ENCODE measurements around the gene ZNRF3. TPM values are rescaled to one million over a fixed set of nuclear protein-coding genes. Genes with fewer than 3 reads are reported as not detected.

The ZNRF3 gene
- total RNA-seq, 4 donors from 2014 or later = 12.9 to 29.7 (median 21.9) TPM

DNA sequence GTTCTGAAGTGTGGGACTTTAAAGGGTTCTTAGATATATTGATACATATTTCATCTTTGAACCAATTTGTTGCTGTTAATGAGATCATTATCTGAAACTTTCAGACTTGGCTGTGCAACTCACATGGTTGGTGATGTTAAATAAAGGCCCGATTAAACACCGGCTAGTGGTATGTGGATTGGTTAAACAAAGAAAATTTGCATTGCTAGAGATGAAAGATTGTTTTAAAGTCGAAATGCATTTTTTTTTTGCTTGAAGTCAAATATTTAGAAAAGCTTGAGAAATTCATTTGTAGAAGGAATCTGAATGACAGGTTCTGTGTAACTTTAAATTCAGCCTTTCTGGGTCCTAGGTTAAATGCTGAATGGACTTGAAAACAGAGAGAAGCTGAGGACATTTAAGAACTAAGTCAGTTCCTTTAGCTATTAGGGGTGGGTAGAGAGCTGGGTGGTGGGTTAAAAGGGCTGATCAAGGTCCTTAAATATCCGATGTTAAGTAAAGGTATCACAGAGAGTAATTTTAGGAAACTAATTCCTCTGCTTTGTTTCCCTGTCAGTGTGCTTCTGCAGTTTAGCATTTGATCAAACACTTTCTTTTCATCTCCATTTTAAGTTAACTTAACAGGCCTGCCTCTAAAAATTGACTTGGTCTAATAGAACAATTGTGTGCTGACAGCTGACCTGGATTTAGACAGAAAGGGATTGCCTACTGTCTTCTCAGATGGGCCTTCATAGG is 4.5 kb downstream of the ZNRF3 start:
- H3K9me3 ChIP-seq = no peaks in the 10 kb centered on the region
- H3K4me3 ChIP-seq = no peak overlapping the region
- WGBS = 51% methylated on average over 4 of the region's 4 CpGs
- H3K27ac ChIP-seq (replicated peaks in 1 of 4) = no peak overlapping the region
- H3K27me3 ChIP-seq = no peaks in the 10 kb centered on the region
- DNase-seq (ENCODE audit: extremely low spot score) = no peak
- no peaks in the 10 kb centered on the region for H3K36me3 ChIP-seq
- intact Hi-C loops (cut with DNase I) = loop anchor here (10.0 kb wide), 1 partner anchor 147 kb away; no protein-coding TSS in a partner anchor
- TF ChIP-seq EP300 (IDR thresholded peaks at IDR 0.05) (no peak), POLR2A (IDR thresholded peaks at IDR 0.05; ENCODE audit: low read depth) (no peak)
- TF ChIP-seq, protein P1, sequence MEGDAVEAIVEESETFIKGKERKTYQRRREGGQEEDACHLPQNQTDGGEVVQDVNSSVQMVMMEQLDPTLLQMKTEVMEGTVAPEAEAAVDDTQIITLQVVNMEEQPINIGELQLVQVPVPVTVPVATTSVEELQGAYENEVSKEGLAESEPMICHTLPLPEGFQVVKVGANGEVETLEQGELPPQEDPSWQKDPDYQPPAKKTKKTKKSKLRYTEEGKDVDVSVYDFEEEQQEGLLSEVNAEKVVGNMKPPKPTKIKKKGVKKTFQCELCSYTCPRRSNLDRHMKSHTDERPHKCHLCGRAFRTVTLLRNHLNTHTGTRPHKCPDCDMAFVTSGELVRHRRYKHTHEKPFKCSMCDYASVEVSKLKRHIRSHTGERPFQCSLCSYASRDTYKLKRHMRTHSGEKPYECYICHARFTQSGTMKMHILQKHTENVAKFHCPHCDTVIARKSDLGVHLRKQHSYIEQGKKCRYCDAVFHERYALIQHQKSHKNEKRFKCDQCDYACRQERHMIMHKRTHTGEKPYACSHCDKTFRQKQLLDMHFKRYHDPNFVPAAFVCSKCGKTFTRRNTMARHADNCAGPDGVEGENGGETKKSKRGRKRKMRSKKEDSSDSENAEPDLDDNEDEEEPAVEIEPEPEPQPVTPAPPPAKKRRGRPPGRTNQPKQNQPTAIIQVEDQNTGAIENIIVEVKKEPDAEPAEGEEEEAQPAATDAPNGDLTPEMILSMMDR (IDR thresholded peaks at IDR 0.05) = no peak
- peaks cover 23 to 68% (median 66%) of the 10 kb centered on the region in 4 donors for H3K4me1 ChIP-seq

DNA sequence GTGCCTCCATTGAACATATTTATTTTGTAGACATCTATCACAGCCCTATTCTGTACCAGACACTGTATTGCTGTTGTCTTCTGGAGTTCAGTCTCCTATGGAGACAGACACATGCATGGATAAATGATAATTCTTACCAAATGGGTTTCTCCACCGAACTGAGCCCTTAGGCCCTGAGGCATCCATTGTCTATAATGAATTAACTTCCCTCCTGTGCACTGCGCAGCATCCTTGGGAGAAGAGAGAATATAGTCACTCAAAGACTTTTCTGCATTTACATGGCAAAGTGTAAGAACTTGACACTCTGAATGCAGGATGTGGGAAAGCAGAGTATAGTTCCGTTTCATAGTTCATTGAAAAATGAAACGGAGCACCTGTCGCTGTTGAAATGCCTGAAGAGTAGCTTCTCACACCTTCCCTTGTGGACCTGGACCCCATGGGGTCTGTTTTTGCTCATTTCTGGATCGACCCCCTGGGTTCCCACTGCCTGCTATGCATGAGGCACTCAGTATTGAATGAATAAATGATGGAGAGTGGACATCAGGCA is 6.2 kb downstream of the ZNRF3 start:
- no peaks in the 10 kb centered on the region for H3K9me3 ChIP-seq
- H3K27ac ChIP-seq (replicated peaks in 1 of 4) = no peak overlapping the region
- intact Hi-C loops (cut with DNase I) = loop anchor here (10.0 kb wide), 1 partner anchor 145 kb away; no protein-coding TSS in a partner anchor
- no peaks in the 10 kb centered on the region for H3K27me3 ChIP-seq
- H3K36me3 ChIP-seq = no peaks in the 10 kb centered on the region
- no peak for DNase-seq (ENCODE audit: extremely low spot score)
- no peak overlapping the region for H3K4me3 ChIP-seq
- TF ChIP-seq, protein P1 (IDR thresholded peaks at IDR 0.05) = no peak
- TF ChIP-seq POLR2A (IDR thresholded peaks at IDR 0.05; ENCODE audit: low read depth) (no peak), POLR2AphosphoS5 (IDR thresholded peaks at IDR 0.05) (no peak), EP300 (IDR thresholded peaks at IDR 0.05) (no peak)
- peaks cover 24 to 68% (median 61%) of the 10 kb centered on the region in 4 donors for H3K4me1 ChIP-seq
- WGBS = 87% methylated on average over 6 of the region's 6 CpGs

DNA sequence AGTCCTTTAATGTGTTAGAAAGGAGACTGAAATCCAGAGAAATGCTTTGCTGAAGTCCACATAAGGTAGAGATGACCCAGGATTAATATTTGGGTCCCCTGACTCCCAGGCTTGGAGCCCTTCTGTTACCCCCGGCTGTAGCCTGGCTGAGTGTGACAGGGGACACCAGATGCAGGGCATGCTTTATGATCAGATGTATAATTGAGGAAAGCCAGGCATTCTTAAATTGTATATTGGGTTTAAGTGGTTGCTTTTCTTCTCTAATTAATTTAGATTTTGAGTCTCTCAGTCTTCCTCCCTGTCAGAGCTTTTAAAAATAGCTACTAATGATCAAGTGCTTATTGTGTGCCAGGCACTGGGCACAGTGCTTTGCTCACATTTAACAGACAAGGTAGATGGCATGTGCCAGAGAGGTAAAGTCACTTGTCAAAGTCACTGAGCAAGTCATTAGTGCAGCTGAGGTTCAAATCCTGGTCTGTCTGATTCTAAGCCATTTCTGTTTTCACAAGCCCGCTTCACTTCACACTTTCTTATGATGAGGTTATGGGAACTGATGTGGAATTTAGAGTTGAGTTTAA is 7.9 kb downstream of the ZNRF3 start:
- H3K27me3 ChIP-seq = no peaks in the 10 kb centered on the region
- no peak overlapping the region for H3K27ac ChIP-seq (replicated peaks in 1 of 4)
- 86% methylated on average over 2 of the region's 2 CpGs for WGBS
- intact Hi-C loops (cut with DNase I) = no loop called here
- H3K36me3 ChIP-seq = no peaks in the 10 kb centered on the region
- TF ChIP-seq EP300 (IDR thresholded peaks at IDR 0.05) (no peak), POLR2A (IDR thresholded peaks at IDR 0.05; ENCODE audit: low read depth) (no peak), POLR2AphosphoS5 (IDR thresholded peaks at IDR 0.05) (no peak)
- TF ChIP-seq, protein P1 (IDR thresholded peaks at IDR 0.05) = no peak
- DNase-seq (ENCODE audit: extremely low spot score) = no peak
- H3K4me1 ChIP-seq = peaks cover 21 to 57% (median 44%) of the 10 kb centered on the region in 4 donors
- no peak overlapping the region for H3K4me3 ChIP-seq
- H3K9me3 ChIP-seq = no peaks in the 10 kb centered on the region

DNA sequence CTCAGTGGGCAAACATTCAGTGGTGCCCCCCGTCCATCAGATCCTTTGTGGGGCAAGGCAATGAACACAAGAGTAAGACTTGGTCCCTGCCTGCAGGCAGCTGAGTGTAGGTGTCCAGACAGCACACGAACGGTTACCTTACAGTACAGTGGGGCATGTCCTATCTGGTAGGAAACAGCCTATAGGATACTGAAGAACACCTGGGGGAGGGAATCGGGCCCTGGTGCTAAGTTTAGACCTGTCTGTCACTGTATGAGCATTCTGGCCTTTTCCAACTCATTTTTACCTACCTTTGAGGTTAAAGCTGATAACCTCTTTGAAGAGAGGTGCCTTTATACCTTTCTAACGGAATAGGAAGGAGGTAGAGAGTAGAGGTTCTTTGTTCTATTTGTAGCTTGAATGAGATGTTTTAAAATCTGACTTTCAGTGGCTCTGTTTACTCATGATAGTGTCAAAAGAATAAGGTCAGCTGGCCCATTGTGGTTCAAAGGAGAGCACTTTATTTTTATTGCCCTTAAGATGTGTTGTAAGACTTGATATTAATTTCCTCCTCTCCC is 8.9 kb downstream of the ZNRF3 start:
- no peaks in the 10 kb centered on the region for H3K27me3 ChIP-seq
- H3K27ac ChIP-seq (replicated peaks in 1 of 4) = no peak overlapping the region
- TF ChIP-seq EP300 (IDR thresholded peaks at IDR 0.05) = no peak
- no peak for TF ChIP-seq POLR2AphosphoS5 (IDR thresholded peaks at IDR 0.05)
- no peak for TF ChIP-seq POLR2A (IDR thresholded peaks at IDR 0.05; ENCODE audit: low read depth)
- TF ChIP-seq, protein P1 (IDR thresholded peaks at IDR 0.05) = no peak
- WGBS = 68% methylated on average over 5 of the region's 5 CpGs
- H3K9me3 ChIP-seq = no peaks in the 10 kb centered on the region
- H3K4me1 ChIP-seq = peaks cover 21 to 56% (median 45%) of the 10 kb centered on the region in 4 donors
- intact Hi-C loops (cut with DNase I) = no loop called here
- no peak overlapping the region for H3K4me3 ChIP-seq
- no peak for DNase-seq (ENCODE audit: extremely low spot score)
- H3K36me3 ChIP-seq = no peaks in the 10 kb centered on the region
